Measurements from ENCODE around the gene KIR2DL1.

GRCh38 chr19:54739587-54740497 is 29.8 kb upstream of the KIR2DL1 start:
- TF ChIP-seq CTCF (IDR thresholded peaks at IDR 0.05) (no peak), POLR2A (IDR thresholded peaks at IDR 0.05) (no peak)

All from Peyer's patch (tissue), 4 donors.